ENCODE data around the gene LUZP2.

The LUZP2 gene

GRCh38 chr11:24496736-24497725, at the start of gene LUZP2:
LUZP2 (plus strand) TSS chr11:24497053.
- no peaks in the 10 kb centered on the region for H3K9me3 ChIP-seq
- H3K4me3 ChIP-seq, result peak within 1 kb of the TSS; percentile 55 to 59
- DNase-seq, result peak; percentile 20 to 64
- H3K4me1 ChIP-seq, result peaks cover 0 to 12% (median 7%) of the 10 kb centered on the region in 4 donors
- H3K27ac ChIP-seq, result peak within 1 kb of the TSS; percentile 41 to 63
- TF ChIP-seq CTCF (IDR thresholded peaks at IDR 0.05), result no peak
- H3K27me3 ChIP-seq, result peaks cover 0 to 10% of the 10 kb centered on the region in 2 donors
- intact Hi-C loops (cut with DNase I; ENCODE audit: low total_unique reads), result no loop called here
- H3K36me3 ChIP-seq, result no peaks in the 10 kb centered on the region

- no peak for DNase-seq
- Histone ChIP-seq H3K27me3 (no peaks in the 10 kb centered on the region), H3K36me3 (no peaks in the 10 kb centered on the region), H3K27ac (no peak overlapping the region), H3K4me3 (no peak overlapping the region), H3K4me1 (no peaks in the 10 kb centered on the region), H3K9me3 (no peaks in the 10 kb centered on the region)
- TF ChIP-seq CTCF (IDR thresholded peaks at IDR 0.05), result no peak
- intact Hi-C loops (cut with DNase I; ENCODE audit: low total_unique reads), result no loop called here
These were observed 43.6 kb upstream of the LUZP2 start for GRCh38 chr11:24453129-24453718.

- Histone ChIP-seq H3K27me3 (no peaks in the 10 kb centered on the region), H3K4me1 (no peaks in the 10 kb centered on the region), H3K27ac (no peak overlapping the region), H3K9me3 (no peaks in the 10 kb centered on the region), H3K36me3 (no peaks in the 10 kb centered on the region), H3K4me3 (no peak overlapping the region)
- TF ChIP-seq CTCF (IDR thresholded peaks at IDR 0.05), result no peak
- DNase-seq, result no peak
- intact Hi-C loops (cut with DNase I; ENCODE audit: low total_unique reads), result no loop called here
These were observed 38.9 kb upstream of the LUZP2 start for GRCh38 chr11:24457985-24458384.

- no peaks in the 10 kb centered on the region for H3K27me3 ChIP-seq
- no peak for DNase-seq
- intact Hi-C loops (cut with DNase I; ENCODE audit: low total_unique reads), result no loop called here
- H3K4me3 ChIP-seq, result no peak overlapping the region
- H3K4me1 ChIP-seq, result no peaks in the 10 kb centered on the region
- H3K9me3 ChIP-seq, result peaks cover 0 to 8% (median 7%) of the 10 kb centered on the region in 3 donors
- no peaks in the 10 kb centered on the region for H3K36me3 ChIP-seq
- no peak for TF ChIP-seq CTCF (IDR thresholded peaks at IDR 0.05)
- no peak overlapping the region for H3K27ac ChIP-seq
These were observed 26.4 kb upstream of the LUZP2 start for GRCh38 chr11:24470431-24470830.

GRCh38 chr11:24471084-24471483, 25.8 kb upstream of the LUZP2 start:
- TF ChIP-seq CTCF (IDR thresholded peaks at IDR 0.05), result no peak
- intact Hi-C loops (cut with DNase I; ENCODE audit: low total_unique reads), result no loop called here
- DNase-seq, result no peak
- Histone ChIP-seq H3K4me1 (no peaks in the 10 kb centered on the region), H3K36me3 (no peaks in the 10 kb centered on the region), H3K9me3 (peaks cover under 1 to 9% (median 8%) of the 10 kb centered on the region in 3 donors), H3K27ac (no peak overlapping the region), H3K27me3 (no peaks in the 10 kb centered on the region), H3K4me3 (no peak overlapping the region)

Data from tibial artery (tissue), 4 donors.